ENCODE measurements around the gene VOPP1. TPM values are rescaled to one million over a fixed set of nuclear protein-coding genes. Genes with fewer than 3 reads are reported as not detected.

The VOPP1 gene
- total RNA-seq, 1 experiment from 2014 or later, result 30.3 TPM

- TF ChIP-seq ZNF274 (IDR thresholded peaks at IDR 0.05; ENCODE audit: low read depth, low read length) (no peak), ELF1 (IDR thresholded peaks at IDR 0.05; ENCODE audit: borderline replicate concordance, low read depth) (no peak), SRF (IDR thresholded peaks at IDR 0.05; ENCODE audit: low read depth) (no peak), EZH2 (IDR thresholded peaks at IDR 0.05) (no peak), FOSL1 (IDR thresholded peaks at IDR 0.05; ENCODE audit: low read depth) (no peak), POLR2A (IDR thresholded peaks at IDR 0.05; ENCODE audit: borderline replicate concordance, extremely low read depth, insufficient read depth, insufficient read length) (no peak), REST (IDR thresholded peaks at IDR 0.05; ENCODE audit: low read depth) (no peak), MAX (IDR thresholded peaks at IDR 0.05) (no peak), ZBTB33 (IDR thresholded peaks at IDR 0.05; ENCODE audit: extremely low read depth, insufficient replicate concordance, low read length) (no peak), CBX3 (IDR thresholded peaks at IDR 0.05; ENCODE audit: low read depth) (no peak), CTCF (IDR thresholded peaks at IDR 0.05 in 2 of 3, conservative IDR thresholded peaks at IDR 0.05 in 1 of 3; ENCODE audit: borderline replicate concordance in 1 of 3, insufficient read depth in 1 of 3, low read depth in 2 of 3, low read length in 2 of 3) (no peak), ATF3 (IDR thresholded peaks at IDR 0.05) (no peak), TCF7L2 (IDR thresholded peaks at IDR 0.05; ENCODE audit: borderline replicate concordance, extremely low read depth, insufficient read depth, insufficient read length) (no peak), POLR2AphosphoS5 (IDR thresholded peaks at IDR 0.05; ENCODE audit: low read depth, low read length) (no peak), EZH2phosphoT487 (IDR thresholded peaks at IDR 0.05; ENCODE audit: borderline replicate concordance) (no peak), YY1 (IDR thresholded peaks at IDR 0.05; ENCODE audit: extremely low read depth, insufficient replicate concordance, low read depth, low read length) (no peak)
- ChIA-PET RAD21 (ENCODE audit: low non-redundant PET in 1 of 2, low total read pairs in 2 of 2, uncharacterized antibody in 2 of 2, unreplicated experiment in 2 of 2) (no interaction called here), CTCF (interaction anchor here (1.2 to 2.7 kb wide), 2 partner anchors 19 to 25 kb away, joined by 3 to 9 read pairs; no protein-coding TSS in a partner anchor), POLR2A (no interaction called here)
- intact Hi-C loops (cut with micrococcal nuclease), result no loop called here
- no peak overlapping the region for H3K9ac ChIP-seq (ENCODE audit: low read length)
- no peaks in the 10 kb centered on the region for H4K20me1 ChIP-seq (ENCODE audit: insufficient read depth)
- H3K27me3 ChIP-seq (ENCODE audit: insufficient read depth, low read length), result no peaks in the 10 kb centered on the region
- BruUV-seq (replicated peaks), result no TSS peak
- DNase-seq (ENCODE audit: low read depth, low spot score) (no peak), ATAC-seq (no peak)
- no peak overlapping the region for H3K27ac ChIP-seq (ENCODE audit: low read depth, low read length)
- no peaks in the 10 kb centered on the region for H3K36me3 ChIP-seq (ENCODE audit: control insufficient read depth in 1 of 2, insufficient read depth in 2 of 2, low read length in 2 of 2)
- no peaks in the 10 kb centered on the region for H3K9me3 ChIP-seq (ENCODE audit: control insufficient read depth in 1 of 2, insufficient read depth in 1 of 2, low read depth in 1 of 2, low read length in 2 of 2)
- H3K9me2 ChIP-seq (ENCODE audit: insufficient read depth), result no peaks in the 10 kb centered on the region
- H3K4me3 ChIP-seq (replicated peaks in 1 of 2; ENCODE audit: low read depth in 1 of 2, low read length in 2 of 2), result no peak overlapping the region
- H3K79me2 ChIP-seq (ENCODE audit: insufficient read depth, low read length), result peaks cover 15% of the 10 kb centered on the region
- peaks cover 21 to 35% of the 10 kb centered on the region in 2 experiments for H3K4me1 ChIP-seq (ENCODE audit: control insufficient read depth in 1 of 2, insufficient read depth in 2 of 2, low read length in 2 of 2)
- no peak overlapping the region for H2AFZ ChIP-seq (ENCODE audit: low read depth, low read length, poor library complexity, severe bottlenecking)
- H3K4me2 ChIP-seq (ENCODE audit: low read length), result no peak overlapping the region
These were observed 2.8 kb upstream of the VOPP1 start for GRCh38 chr7:55575098-55575497.

Measured in HCT116 (cell line).